ENCODE results near the gene KCNQ1OT1.

KCNQ1OT1 gene

DNA sequence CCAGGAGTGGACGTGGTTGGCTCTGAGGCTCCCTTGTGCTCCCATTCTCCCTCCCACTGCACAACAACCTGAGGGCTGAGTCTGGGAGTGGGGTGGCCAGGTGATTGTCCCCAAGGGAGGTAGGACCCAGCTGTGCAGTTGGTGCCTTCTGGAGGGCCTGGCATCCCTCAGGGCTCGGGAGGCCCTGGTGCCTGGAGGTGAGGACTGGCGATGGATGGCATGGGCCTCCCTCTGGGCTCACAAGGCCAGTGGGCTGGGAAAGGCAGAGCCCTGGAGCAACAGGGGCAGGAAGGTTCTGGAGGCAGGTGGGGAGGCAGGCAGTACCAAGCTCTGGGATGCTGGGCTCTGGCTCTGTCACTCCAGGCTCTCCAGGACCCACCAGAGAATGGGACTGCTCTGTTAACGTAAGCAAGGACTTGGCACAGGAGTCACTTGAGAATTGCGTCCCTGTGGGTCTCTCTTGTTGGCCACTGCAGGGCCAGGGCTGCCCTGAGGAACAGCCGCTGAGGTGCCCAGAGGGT is 114.2 kb downstream of the KCNQ1OT1 start:
- Histone ChIP-seq H3K9me2 (ENCODE audit: low read depth, low read length) (no peaks in the 10 kb centered on the region), H3K4me1 (ENCODE audit: insufficient read depth, low read length, severe bottlenecking) (no peaks in the 10 kb centered on the region), H3K36me3 (ENCODE audit: insufficient read depth, low read length) (no peaks in the 10 kb centered on the region), H3K27ac (ENCODE audit: low read depth, low read length, poor library complexity, severe bottlenecking) (no peak overlapping the region), H2AFZ (ENCODE audit: low read length) (no peak overlapping the region), H4K20me1 (ENCODE audit: insufficient read depth, low read length) (no peaks in the 10 kb centered on the region), H3K79me2 (ENCODE audit: insufficient read depth, low read length) (no peaks in the 10 kb centered on the region), H3K4me3 (ENCODE audit: low read depth, low read length, poor library complexity, severe bottlenecking) (no peak overlapping the region), H3K27me3 (ENCODE audit: insufficient read depth, low read length) (0 out of 2 replicates have a peak, but pooled peaks cover 3% of the 10 kb centered on the region), H3K9ac (ENCODE audit: low read length) (no peak overlapping the region), H3K9me3 (ENCODE audit: low read length) (no peaks in the 10 kb centered on the region), H3F3A (ENCODE audit: insufficient read depth, low read length) (no peaks in the 10 kb centered on the region), H3K4me2 (ENCODE audit: low read length) (no peak overlapping the region)
- no peak for TF ChIP-seq EZH2 (IDR thresholded peaks at IDR 0.05; ENCODE audit: borderline replicate concordance, low read length)
- TF ChIP-seq, protein P1, sequence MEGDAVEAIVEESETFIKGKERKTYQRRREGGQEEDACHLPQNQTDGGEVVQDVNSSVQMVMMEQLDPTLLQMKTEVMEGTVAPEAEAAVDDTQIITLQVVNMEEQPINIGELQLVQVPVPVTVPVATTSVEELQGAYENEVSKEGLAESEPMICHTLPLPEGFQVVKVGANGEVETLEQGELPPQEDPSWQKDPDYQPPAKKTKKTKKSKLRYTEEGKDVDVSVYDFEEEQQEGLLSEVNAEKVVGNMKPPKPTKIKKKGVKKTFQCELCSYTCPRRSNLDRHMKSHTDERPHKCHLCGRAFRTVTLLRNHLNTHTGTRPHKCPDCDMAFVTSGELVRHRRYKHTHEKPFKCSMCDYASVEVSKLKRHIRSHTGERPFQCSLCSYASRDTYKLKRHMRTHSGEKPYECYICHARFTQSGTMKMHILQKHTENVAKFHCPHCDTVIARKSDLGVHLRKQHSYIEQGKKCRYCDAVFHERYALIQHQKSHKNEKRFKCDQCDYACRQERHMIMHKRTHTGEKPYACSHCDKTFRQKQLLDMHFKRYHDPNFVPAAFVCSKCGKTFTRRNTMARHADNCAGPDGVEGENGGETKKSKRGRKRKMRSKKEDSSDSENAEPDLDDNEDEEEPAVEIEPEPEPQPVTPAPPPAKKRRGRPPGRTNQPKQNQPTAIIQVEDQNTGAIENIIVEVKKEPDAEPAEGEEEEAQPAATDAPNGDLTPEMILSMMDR (IDR thresholded peaks at IDR 0.05; ENCODE audit: low read length): no peak

DNA sequence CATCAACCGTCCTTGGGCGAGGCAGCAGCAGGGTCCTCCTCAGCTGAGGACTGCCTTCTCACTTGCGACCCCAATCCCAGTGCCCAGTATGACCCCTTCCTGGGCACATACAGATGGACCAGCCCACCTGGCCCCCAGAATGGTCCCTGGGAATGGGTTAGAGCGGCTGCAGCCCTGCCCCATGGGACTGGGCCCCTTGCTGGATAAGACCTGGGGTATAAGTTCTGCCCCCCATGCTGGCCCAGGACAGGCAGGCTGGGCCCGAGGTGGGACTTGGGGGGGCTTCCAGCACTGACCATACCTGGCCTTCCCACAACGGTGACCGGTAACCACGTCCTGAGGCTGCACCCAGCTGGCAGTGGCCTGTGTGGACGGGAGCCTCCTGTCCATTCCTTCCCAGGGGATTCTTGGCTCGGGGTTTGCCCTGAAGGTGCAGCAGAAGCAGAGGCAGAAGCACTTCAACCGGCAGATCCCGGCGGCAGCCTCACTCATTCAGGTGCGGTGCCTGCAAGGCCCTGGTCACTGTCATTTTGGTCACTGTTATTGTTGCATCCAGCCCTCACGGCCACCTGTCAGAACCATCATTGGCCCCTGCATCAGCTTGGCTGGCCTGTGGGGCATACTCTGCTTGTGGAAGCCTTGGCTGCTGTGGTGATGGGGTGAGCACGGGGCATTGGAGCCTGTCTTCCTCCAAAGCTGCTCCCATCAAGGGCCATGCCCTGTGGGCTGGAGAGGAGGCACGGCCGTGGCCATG is 114.8 kb downstream of the KCNQ1OT1 start:
- Histone ChIP-seq H3K27me3 (ENCODE audit: insufficient read depth, low read length) (0 out of 2 replicates have a peak, but pooled peaks cover 3% of the 10 kb centered on the region), H3K9ac (ENCODE audit: low read length) (no peak overlapping the region), H3K36me3 (ENCODE audit: insufficient read depth, low read length) (no peaks in the 10 kb centered on the region), H3K4me2 (ENCODE audit: low read length) (no peak overlapping the region), H2AFZ (ENCODE audit: low read length) (no peak overlapping the region), H3F3A (ENCODE audit: insufficient read depth, low read length) (no peaks in the 10 kb centered on the region), H3K4me3 (ENCODE audit: low read depth, low read length, poor library complexity, severe bottlenecking) (no peak overlapping the region), H3K9me3 (ENCODE audit: low read length) (no peaks in the 10 kb centered on the region), H3K27ac (ENCODE audit: low read depth, low read length, poor library complexity, severe bottlenecking) (no peak overlapping the region), H4K20me1 (ENCODE audit: insufficient read depth, low read length) (no peaks in the 10 kb centered on the region), H3K4me1 (ENCODE audit: insufficient read depth, low read length, severe bottlenecking) (no peaks in the 10 kb centered on the region), H3K9me2 (ENCODE audit: low read depth, low read length) (no peaks in the 10 kb centered on the region), H3K79me2 (ENCODE audit: insufficient read depth, low read length) (no peaks in the 10 kb centered on the region)
- TF ChIP-seq, protein P1 (IDR thresholded peaks at IDR 0.05; ENCODE audit: low read length): no peak
- no peak for TF ChIP-seq EZH2 (IDR thresholded peaks at IDR 0.05; ENCODE audit: borderline replicate concordance, low read length)

DNA sequence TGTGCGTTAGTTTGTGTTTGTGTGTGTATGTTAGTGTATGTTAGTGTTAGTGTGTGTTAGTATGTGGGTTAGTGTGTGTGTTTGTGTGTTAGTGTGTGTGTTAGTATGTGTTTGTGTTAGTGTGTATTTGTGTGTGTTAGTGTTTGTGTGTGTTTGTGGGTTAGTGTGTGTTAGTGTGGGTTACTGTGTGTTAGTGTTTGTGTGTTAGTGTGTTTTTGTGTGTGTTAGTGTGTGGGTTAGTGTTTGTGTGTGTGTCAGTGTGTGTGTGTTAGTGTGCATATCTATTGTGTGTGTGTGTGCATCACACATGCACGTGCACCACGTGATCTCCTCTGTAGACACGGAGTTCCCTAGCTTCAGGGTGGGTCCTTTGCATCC is 115.4 kb downstream of the KCNQ1OT1 start:
- Histone ChIP-seq H3K27me3 (ENCODE audit: insufficient read depth, low read length) (0 out of 2 replicates have a peak, but pooled peaks cover 3% of the 10 kb centered on the region), H3K4me3 (ENCODE audit: low read depth, low read length, poor library complexity, severe bottlenecking) (no peak overlapping the region), H3K4me1 (ENCODE audit: insufficient read depth, low read length, severe bottlenecking) (no peaks in the 10 kb centered on the region), H2AFZ (ENCODE audit: low read length) (no peak overlapping the region), H3K4me2 (ENCODE audit: low read length) (no peak overlapping the region), H3F3A (ENCODE audit: insufficient read depth, low read length) (no peaks in the 10 kb centered on the region), H3K9me2 (ENCODE audit: low read depth, low read length) (no peaks in the 10 kb centered on the region), H3K9me3 (ENCODE audit: low read length) (no peaks in the 10 kb centered on the region), H3K9ac (ENCODE audit: low read length) (no peak overlapping the region), H3K27ac (ENCODE audit: low read depth, low read length, poor library complexity, severe bottlenecking) (no peak overlapping the region), H4K20me1 (ENCODE audit: insufficient read depth, low read length) (no peaks in the 10 kb centered on the region), H3K79me2 (ENCODE audit: insufficient read depth, low read length) (no peaks in the 10 kb centered on the region), H3K36me3 (ENCODE audit: insufficient read depth, low read length) (no peaks in the 10 kb centered on the region)
- TF ChIP-seq EZH2 (IDR thresholded peaks at IDR 0.05; ENCODE audit: borderline replicate concordance, low read length): no peak
- TF ChIP-seq, protein P1 (IDR thresholded peaks at IDR 0.05; ENCODE audit: low read length): no peak

All from OCI-LY1 (cell line).